Liver (tissue), 3 donors: ENCODE results near the gene TM4SF1.

Experiments used
- HNF4A ChIP-seq, 2 donors: conservative IDR thresholded peaks; 2 replicates each; pipeline ENCODE4 v1.6.1; 2016; ENCODE audit warnings: antibody characterized with exemption in 2 of 2, mild to moderate bottlenecking in 2 of 2
- JUND ChIP-seq, 2 donors: IDR thresholded peaks; 2 replicates each; pipeline ENCODE4 v1.6.1; 2016; ENCODE audit warnings: antibody characterized with exemption in 2 of 2
- TAF1 ChIP-seq: conservative IDR thresholded peaks from 2 replicates; pipeline ENCODE4 v1.6.1; 2016; ENCODE audit warnings: antibody characterized with exemption, mild to moderate bottlenecking
- YY1 ChIP-seq: IDR thresholded peaks from 2 replicates; pipeline ENCODE4 v1.6.1; 2016; ENCODE audit warnings: antibody characterized with exemption, mild to moderate bottlenecking
- TF ChIP-seq, protein P1 (sequence below): fragments of 150-350 bp; IDR thresholded peaks from 2 replicates; pipeline ENCODE4 v1.5.1; 2017; ENCODE audit warnings: improper control_type of control experiment, low read depth, low read length; ENCODE audit not compliant: missing input control
- TF ChIP-seq, protein P2 (sequence below): IDR thresholded peaks from 2 replicates; pipeline ENCODE4 v1.6.1; 2016; ENCODE audit warnings: antibody characterized with exemption, mild to moderate bottlenecking
- TF ChIP-seq, protein P3 (sequence below): IDR thresholded peaks from 2 replicates; pipeline ENCODE4 v1.6.1; 2016; ENCODE audit warnings: antibody characterized with exemption
- donor health status: healthy.
- donor health status: healthy.

DNA sequence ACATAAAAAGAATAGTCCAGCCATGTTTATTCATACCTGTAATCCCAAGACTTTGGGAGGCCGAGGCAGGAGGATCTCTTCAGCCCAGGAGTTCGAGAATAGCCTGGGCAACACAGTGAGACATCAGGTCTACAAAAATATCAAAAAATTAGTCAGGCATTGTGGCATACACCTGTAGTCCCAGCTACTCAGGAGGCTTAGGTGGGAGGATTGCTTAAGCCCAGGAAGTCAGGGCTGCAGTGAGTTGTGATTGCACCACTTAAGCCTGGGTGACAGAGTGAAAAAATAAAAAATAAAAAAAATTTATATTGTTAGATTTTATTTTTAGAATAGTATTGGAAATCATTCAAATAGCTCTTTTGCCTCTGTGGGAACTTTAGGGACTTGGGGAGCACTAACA lies 12.8 kb upstream of the TM4SF1 start:
- TF ChIP-seq, protein P1, sequence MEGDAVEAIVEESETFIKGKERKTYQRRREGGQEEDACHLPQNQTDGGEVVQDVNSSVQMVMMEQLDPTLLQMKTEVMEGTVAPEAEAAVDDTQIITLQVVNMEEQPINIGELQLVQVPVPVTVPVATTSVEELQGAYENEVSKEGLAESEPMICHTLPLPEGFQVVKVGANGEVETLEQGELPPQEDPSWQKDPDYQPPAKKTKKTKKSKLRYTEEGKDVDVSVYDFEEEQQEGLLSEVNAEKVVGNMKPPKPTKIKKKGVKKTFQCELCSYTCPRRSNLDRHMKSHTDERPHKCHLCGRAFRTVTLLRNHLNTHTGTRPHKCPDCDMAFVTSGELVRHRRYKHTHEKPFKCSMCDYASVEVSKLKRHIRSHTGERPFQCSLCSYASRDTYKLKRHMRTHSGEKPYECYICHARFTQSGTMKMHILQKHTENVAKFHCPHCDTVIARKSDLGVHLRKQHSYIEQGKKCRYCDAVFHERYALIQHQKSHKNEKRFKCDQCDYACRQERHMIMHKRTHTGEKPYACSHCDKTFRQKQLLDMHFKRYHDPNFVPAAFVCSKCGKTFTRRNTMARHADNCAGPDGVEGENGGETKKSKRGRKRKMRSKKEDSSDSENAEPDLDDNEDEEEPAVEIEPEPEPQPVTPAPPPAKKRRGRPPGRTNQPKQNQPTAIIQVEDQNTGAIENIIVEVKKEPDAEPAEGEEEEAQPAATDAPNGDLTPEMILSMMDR, result no peak
- TF ChIP-seq, protein P2, sequence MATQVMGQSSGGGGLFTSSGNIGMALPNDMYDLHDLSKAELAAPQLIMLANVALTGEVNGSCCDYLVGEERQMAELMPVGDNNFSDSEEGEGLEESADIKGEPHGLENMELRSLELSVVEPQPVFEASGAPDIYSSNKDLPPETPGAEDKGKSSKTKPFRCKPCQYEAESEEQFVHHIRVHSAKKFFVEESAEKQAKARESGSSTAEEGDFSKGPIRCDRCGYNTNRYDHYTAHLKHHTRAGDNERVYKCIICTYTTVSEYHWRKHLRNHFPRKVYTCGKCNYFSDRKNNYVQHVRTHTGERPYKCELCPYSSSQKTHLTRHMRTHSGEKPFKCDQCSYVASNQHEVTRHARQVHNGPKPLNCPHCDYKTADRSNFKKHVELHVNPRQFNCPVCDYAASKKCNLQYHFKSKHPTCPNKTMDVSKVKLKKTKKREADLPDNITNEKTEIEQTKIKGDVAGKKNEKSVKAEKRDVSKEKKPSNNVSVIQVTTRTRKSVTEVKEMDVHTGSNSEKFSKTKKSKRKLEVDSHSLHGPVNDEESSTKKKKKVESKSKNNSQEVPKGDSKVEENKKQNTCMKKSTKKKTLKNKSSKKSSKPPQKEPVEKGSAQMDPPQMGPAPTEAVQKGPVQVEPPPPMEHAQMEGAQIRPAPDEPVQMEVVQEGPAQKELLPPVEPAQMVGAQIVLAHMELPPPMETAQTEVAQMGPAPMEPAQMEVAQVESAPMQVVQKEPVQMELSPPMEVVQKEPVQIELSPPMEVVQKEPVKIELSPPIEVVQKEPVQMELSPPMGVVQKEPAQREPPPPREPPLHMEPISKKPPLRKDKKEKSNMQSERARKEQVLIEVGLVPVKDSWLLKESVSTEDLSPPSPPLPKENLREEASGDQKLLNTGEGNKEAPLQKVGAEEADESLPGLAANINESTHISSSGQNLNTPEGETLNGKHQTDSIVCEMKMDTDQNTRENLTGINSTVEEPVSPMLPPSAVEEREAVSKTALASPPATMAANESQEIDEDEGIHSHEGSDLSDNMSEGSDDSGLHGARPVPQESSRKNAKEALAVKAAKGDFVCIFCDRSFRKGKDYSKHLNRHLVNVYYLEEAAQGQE, result no peak
- TF ChIP-seq YY1 (no peak), HNF4A (conservative IDR thresholded peaks at IDR 0.05) (no peak), JUND (IDR thresholded peaks at IDR 0.05) (no peak), TAF1 (no peak)
- TF ChIP-seq, protein P3, sequence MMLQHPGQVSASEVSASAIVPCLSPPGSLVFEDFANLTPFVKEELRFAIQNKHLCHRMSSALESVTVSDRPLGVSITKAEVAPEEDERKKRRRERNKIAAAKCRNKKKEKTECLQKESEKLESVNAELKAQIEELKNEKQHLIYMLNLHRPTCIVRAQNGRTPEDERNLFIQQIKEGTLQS, result no peak
